Stimulated activated CD8-positive, alpha-beta memory T cell treated with anti-CD3 and anti-CD28 coated beads, Interleukin-7, amount 100 ng/mL, for 48 hours (primary cell): Measurements from ENCODE around the gene BCL7B.
"Not testable (repeated sequence)": the region's sequence is repeated elsewhere in the genome, so short reads cannot be mapped to it uniquely, and the experiment has no call there.

Experiments
- DNase-seq, 2 donors: peaks; one replicate each; pipeline ENCODE4 v3.0.0-alpha.2; 2020; ENCODE audit warnings: low read depth in 1 of 2; ENCODE audit errors: extremely low read depth in 1 of 2

The BCL7B gene

DNA sequence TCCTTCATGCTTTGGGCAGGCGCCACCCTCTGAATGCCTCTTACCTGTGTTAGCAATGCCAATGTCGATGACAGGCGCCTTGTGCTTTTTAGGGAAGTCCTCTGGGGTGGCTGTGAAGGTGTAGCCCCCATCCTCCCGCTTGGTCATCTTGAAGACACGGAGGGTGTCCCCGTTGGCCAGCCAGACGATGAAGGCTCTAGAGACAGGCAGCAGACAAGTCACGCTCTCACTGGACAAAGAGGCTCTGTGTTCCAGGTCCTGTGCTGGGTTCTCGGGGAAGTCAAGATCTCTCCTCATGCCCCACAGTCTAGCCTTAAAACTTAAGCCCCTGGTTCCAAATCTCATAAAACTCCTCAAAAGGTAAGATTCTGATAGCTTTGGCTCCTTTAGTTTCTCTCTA, 15.8 kb upstream of the BCL7B start:
- DNase-seq, result no peak

DNA sequence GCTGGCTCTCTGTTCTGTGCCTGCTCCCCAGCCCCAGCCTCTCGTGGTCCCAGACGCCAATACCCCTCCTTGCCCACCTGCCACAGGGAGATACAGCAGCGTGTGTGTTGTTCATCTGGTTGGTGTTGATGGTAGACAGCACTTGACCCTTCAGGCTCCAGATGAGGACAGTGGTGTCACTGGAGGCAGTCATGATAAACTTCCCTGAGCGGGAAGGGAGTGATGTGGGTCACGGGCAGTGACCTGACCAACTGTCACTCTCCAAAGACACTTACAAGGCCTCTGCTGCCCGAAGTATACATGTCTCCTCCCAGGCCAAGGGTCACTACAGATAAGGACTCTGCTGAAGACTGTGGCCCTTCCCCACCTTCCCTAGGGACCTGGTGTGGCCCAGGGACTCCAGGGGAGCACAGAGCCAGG, 15.3 kb upstream of the BCL7B start:
- DNase-seq, result no peak

DNA sequence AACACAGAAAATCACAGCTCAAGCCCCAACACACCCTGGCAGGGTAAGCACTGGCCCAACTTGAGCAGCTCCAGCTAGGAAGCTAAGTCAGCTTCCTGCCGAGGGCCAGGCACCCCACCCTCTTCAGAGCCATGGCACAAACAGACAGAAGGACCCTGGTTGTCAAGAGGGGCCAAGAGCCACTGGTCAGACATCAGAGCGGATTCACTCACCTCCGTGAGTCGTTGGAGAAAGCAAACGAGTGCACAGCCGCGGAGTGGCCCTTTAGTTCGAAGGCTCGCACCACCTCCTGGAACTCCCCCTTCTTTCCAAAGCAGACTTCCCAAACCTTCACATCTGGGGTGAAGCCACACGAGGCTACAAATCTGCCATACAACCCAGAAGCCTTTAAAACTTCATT, 13.5 kb upstream of the BCL7B start:
- DNase-seq, result no peak

DNA sequence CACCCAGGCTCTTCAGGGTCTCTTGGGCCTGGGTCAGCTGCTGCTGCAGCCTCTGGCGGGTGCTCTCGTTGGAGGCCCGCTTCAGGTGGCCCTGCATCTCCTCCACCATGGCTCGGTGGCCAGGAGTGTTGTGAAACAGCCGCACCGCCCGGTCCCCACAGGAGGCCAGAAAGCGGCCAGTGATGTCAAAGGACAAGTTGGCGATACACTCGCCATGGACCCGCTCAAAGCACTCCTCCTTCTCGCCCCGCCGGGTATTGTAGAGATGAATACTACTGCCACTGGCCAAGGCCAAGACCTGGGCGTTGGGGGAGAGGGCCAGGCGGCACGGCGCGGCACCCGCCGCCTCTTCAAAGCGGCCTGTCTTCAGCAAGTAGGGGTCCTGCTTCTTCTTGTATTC, 13.0 kb upstream of the BCL7B start:
- DNase-seq, result no peak

DNA sequence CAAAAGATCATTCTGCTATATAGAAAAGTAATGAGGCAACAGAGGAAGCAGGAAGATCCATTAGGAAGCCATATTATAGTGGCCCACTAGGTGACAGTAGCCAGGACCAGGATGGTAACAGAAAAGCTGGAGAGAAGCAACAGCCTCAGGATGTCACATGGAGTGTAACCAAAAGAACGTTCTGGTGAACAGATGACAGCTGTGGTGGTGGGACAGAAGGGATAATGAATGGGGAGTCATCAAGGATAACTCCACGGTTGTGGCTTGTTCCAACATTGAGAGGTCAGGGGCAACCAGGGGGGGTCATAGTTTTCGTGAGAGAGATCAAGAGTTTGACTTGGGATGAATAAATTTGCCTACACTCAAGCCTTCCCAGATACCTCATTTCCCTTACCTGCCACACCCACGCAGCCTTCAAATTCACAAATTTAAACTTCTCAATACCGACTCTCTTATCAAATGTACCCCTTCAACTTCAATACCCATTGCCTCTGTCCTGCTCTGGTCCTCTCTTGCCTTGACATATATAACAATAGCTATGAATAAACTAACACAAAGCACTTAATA, 11.6 kb upstream of the BCL7B start:
- no peak for DNase-seq

DNA sequence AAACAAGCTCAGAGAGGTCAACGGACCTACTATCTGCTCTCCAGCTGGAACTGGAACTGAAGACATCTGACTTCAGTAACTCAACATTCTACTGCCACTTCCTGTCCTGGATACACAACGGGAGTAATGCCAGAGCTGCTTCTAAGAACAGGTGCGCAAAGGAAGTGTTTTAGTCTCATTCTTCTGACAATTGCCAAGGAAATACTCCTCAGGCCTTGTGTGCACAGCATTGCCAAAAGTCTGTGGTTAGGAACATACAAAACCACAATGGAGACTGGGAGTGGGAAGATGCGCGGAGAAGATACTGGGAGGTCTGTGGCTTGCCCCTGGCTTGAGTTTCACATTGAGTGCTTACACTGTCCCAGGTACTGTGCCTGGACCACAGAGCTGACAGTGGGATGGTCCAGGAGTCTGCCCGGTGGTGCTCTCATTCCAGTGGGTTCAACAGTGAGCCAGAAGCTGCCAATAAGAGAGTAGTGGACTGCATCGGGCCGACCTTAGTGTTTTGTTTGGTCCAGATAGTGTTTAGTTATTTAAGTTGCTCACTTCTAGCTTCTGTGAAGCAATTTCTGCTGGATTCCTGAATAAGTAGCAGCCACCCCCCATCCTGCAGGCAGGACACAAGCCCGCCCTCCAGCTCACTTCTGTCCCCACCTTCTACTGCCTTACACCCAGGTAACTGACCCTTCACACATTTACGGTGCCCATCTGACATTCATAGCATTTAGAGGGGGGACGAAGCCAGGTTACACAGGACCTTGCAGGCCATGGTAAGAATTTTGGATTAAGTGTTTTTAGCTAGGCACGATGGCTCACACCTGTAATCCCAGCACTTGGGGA, 10.6 kb upstream of the BCL7B start:
- DNase-seq, result no peak

DNA sequence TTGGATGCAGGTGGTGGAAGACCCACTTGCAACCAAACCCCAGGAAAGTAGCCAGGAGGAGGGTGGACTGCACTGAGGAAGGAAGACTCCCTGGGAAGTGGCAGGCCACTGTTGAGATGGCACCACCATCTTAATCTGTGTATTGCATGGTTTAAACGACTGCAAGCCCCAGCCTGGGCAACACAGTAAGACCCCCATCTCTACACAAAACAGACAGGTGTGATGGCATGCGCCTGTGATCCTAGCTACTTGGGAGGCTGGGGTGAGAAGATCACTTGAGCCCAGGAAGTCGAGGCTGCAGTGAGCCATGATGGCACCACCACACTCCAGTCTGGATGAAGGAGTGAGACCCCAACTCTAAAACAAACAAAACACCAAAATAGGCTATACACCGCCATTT, 9.7 kb upstream of the BCL7B start:
- DNase-seq, result no peak

DNA sequence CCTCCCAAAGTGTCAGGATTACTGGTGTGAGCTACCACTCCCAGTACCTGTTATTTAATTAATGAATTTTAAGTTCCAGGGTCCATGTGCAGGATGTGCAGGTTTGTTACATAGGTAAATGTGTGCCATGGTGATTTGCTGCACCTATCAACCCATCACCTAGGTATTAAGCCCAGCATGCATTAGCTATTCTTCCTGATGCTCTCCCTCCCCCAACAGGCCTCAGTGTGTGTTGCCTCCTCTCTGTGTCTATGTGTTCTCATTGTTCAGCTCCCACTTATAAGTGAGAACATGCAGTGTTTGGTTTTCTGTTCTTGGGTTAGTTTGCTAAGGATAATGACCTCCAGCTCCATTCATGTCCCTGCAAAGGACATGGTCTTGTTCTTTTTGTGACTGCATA, 8.9 kb upstream of the BCL7B start:
- DNase-seq, result not testable (repeated sequence)

DNA sequence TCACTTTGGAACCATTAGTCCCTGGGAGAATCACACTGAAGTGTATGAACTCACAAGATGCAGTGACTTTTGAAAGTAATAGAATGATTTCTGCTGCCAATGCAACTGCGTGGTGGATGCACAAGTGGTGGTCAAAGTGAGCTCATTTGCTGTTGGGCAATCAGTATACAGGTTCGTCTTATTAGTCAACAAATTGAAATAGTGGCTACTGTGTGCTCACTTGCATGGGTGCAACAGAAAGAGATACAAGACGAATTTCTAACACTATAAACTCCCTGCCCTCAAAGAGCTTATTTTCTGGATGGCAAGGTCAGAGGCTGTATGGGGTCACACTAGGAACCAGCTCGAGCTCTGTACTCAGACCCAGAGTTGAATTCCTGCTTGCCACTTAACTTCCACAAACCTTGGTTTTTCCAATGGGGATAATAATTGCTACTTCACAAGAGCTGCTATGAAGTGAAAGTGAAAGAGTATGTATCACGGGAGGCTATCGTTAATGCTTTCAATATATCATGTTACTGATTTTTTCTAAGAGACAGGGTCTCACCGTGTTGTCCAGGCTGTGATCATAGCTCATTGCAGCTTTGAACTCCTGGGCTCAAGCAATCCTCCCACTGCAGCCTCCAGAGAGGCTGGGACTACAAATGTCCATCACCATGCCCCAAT, 8.3 kb upstream of the BCL7B start:
- no peak for DNase-seq

DNA sequence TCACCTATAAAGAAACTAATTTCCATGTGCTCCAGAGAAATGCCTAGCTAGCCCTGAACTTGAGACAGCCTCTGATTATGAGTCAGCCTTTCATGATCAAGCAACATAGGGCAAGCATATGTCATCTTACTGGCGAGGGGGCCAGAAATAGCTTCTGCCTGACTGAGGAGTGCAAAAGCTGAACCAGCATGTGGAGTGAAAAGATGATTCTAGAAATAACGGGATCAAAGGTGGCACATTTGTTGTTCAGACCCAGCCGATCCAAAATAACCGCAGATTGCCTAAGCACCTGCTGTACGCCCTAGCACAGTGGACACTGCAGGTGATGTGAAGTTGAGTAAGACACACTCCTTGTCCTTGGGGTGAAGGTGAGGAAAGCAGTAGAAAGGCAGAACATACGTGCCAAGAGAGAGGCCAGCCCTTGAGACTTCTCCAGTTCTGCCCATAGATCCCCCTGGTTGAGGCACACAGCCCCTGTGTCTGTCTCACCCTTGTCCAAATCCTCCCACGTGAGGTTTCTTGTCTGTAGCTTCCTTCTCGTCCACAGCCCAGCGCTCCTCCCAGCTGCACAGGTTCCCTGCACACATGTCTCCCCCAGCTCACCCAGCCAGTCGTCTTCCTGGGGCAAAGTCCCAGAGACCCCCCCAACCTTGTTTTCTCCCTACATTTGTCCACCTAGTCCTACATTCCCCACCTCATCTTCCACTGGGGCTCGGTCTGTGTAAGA, 2.8 kb upstream of the BCL7B start:
- no peak for DNase-seq

DNA sequence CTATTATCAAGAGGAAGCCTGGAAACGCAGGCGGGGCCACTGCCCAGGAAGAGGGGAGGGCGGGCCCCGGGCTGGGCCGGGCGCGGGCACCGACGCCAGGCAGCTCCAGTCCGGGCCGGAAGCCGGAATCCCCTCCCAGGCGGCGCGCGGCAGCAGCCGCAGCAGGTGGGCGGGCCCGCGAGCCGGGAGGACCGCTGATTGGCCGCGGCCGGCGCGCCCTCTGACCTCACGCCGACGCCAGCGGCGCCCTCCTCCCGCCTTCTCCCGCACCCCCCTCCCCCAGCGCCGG, 438 bp downstream of the BCL7B start:
- DNase-seq, result peak; percentile 88 to 94

DNA sequence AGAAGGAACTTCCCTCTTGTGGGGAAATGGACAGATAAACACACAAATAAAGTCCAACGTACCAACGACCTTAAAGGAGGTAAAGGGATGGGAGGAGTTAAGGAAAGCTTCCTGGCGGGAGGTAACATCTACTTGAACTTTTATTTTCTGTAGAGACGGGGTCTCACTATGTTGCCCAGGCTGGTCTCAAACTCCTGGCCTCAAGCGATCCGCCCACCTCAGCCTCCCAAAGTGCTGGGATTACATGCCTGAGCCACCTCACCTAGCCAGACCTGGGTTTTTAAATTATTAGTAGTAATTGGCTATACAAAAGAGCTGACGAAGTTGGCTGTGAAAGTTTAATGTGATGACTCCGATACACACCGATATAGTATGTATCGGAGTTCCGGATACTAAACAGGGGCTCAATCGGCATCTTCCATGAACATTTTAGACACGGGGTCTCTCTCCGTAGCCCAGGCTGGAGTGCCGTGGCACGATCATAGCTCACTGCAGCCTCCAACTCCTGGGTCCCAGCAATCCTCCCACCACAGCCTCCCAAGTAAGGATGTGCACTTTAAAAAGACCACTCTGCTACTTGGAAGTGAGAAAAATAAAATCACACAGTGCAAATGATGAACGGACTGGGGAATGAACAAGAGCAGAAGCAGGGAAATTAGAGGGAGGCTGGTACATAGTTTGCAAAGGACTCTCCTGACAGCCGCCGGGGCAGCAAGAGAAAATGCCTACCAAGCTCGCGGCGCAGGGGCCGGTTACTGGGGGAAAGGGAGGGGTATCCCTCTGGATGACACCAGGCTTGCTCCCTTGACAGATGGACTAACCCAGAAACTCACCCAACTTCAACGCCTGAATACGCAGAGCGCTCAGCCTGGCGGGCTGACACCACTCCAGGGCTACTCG, 1.0 kb downstream of the BCL7B start:
- DNase-seq, result no peak

DNA sequence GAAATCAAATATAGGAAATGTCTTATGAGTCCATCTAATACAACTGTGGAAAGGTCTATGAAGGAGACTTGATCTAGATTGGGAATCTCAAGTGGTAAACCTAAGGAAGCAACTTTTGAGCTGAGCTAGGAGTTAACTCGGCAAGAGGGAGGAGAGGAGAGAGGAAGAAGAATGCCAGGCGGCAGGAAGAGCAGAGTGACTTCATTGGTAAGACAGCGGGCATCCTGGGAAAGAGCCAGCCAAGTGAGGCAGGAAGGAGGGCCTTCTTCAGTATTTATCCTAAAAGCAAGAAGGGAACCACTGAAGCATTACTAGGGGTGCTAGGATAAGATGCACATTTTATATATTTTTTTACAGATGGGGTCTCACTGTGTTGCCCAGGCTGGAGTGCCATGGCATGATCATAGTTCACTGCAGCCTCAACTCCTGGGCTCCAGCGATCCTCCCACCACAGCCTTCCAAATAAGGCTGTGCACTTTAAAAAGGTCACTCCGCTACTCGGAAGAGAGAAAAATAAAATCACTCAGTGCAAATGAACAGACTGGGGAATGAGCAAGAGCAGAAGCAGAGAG, 2.0 kb downstream of the BCL7B start:
- DNase-seq, result no peak

DNA sequence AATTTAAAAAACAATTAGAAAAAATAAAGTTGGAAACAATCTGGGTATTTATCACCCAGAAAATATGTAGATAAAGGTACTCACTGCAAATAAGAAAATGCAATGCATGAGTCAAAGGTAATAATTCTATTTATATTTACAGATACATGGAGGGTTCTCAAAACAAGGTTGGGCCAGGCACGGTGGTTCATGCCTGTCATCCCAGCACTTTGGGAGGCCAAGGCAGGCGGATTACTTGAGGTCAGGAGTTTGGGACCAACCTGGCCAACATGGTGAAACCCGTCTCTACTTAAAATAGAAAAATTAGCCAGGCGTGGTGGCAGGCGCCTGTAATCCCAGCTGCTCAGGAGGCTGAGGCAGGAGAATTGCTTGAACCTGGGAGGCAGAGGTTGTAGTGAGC, 7.4 kb downstream of the BCL7B start:
- not testable (repeated sequence) for DNase-seq

DNA sequence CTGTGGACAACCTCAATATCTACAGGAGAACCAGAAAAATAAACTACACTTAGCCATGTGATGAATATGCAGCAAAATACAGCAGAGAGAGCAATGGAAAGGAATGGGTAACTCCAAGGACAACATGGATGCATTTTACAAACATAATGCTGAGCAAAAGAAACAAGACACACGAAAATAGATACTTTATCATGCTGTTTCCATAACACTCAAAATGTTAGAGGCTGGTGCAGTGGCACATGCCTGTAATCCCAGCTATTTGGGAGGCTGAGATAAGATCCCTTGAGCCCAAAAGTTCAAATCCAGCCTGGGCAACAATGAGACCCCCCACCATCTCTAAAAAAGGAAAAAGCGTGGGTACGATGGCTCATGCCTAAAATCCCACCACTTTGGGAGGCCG, 8.3 kb downstream of the BCL7B start:
- DNase-seq, result no peak

DNA sequence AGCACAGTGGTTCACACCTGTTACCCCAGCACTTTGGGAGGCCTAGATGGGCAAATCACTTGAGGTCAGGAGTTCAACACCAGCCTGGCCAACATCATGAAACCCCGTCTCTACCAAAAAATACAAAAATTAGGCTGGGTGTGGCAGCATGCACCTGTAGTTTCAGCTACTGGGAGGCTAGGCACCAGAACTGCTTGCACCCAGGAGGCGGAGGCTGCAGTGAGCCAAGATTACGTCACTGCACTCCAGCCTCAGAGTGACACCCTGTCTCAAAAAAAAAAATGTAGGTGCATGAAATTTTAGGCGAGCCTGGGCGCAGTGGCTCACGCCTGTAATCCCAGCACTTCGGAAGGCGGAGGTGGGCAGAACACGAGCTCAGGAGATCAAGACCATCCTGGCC, 9.6 kb downstream of the BCL7B start:
- DNase-seq, result no peak

DNA sequence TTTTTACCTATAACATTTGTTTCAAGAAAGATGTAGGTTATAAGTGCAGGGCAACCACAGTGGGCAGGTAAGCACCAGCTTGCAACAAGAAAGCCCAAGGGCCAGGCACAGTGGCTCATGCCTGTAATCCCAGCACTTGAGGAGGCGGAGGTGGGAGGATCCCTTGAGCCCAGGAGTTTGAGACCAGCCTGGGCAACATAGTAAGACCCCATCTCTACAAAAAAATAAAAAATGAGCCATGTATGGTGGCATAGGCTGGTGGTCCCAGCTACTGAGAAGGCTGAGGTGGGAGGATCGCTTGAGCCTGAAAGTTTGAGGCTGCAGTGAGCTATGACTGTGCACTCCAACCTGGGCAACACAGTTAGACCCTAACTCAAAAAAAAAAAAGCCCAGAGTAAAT, 12.8 kb downstream of the BCL7B start:
- DNase-seq, result no peak

DNA sequence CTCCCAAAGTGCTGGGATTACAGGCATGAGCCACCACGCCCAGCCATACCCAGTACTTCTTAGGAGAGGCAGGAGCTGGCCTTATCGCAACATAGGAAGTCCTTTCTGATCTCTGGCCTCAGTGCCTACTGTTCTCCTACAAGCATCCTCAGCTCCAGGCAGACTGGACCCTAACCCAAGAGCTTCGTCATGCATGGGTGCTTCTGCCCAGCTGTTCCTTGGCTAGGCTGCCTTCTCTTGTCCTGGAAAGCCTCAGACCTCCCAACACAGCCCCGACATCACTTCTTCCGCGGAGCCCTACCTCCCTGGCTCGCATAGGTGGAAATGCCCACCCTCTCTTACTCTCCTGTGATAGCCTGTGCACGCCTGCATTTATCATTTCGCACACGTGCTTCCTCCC, 15.8 kb downstream of the BCL7B start:
- DNase-seq, result no peak

DNA sequence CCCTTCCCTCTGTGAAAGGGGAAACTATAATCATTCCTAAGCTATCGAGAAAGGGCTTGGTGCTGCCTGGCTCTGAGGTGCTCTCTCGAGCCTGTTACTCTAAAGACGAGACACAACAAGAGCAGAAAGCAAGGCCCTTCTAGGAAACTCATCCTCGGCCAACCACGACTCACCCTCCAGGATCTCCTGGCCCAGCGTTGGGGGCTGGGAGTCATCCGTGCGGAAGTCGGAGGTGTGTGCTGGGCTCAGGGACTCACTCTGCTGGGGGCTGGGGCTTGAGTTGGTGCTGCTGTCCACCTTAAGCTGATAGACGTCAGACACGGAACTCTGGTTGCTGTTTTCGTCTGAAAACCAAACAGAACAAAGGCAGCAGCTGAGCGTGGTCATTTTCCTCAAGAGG, 17.8 kb downstream of the BCL7B start:
- no peak for DNase-seq

DNA sequence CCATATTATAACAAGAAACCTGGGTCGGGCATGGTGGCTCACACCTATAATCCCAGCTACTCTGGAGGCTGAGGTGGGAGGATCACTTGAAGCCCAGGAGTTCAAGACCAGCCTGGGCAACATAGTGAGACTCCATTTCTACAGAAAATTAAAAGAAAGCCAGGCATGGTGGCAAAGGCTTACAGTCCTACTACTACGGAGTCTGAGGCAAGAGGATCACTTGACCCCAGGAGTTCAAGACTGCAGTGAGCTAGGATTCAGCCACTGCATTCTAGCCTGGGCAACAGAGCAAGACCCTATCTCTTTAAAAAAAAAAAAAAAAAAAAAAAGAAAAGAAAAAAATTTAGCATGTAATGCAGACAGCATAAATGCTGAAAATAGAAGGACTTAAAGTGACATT, 19.0 kb downstream of the BCL7B start:
- not testable (repeated sequence) for DNase-seq
